UCSD-AML1 (cell line): Measurements from ENCODE around the gene ROR2.

Experiments
- DNase-seq: peaks from one replicate; lab custom pipeline; 2025; ENCODE audit not compliant: unreplicated experiment; lab: John Stamatoyannopoulos, UW

The ROR2 gene

DNA sequence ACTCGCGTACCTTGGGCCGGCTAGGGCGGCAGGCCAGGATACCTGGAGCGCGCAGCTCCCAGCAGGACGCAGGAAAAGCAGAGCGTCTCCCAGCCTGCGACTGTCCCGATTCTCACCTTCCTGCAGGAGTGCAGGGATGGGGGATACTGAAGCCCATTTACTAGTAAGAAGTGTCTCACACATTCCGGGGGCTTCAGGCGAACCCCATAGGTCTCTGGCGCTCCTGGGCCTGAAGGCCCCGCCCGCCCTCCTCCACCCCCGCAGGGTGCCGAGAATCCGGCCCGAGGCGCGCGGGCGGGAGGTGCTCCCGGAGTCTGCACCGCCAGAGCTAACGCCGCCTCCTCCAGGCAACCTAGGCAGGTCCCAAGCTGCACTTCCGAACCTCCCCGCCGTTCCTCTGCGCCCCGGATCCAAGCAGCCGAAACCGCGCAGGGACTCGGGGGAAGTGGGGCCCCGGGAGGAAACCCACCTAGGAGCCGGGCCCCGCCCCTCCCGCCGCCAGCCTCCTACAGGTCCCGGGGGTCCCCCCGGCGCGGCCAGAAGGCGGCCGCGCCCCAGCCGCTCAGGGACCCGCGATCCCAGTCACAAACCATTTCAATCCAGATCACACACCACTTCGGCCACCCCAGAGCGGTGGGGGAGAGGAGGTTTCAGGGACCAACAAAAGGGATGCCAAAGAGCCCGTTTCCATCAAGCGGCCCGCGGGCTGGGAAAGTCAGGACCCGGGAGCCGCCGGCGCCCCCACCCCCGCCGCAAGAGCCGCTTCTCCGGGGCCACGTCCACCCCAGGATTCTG is 1.2 kb downstream of the ROR2 start:
- DNase-seq, result no peak

DNA sequence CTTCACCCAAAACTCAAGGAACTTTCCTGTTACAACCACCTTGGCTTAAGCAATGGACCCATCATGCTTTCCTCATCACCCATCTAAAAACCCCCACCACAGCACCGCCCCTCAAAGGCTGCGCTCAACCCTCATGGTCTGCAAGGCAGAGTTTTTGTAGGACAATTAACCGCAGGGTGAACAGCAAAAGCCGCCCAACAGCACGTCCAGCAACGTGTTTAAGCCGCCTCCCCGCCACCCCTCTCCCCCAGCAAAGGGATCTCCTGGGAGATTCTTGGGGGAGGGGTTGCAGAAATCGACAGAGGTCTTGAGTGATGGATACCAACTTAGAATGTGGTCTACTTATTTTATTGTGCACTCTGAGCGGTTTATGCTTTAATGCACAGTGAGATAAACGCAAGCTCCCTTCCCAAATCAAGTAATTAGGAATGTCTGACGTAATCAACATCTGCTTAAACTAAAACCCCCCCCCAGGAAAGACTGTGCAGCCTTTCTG is 1.9 kb downstream of the ROR2 start:
- no peak for DNase-seq

DNA sequence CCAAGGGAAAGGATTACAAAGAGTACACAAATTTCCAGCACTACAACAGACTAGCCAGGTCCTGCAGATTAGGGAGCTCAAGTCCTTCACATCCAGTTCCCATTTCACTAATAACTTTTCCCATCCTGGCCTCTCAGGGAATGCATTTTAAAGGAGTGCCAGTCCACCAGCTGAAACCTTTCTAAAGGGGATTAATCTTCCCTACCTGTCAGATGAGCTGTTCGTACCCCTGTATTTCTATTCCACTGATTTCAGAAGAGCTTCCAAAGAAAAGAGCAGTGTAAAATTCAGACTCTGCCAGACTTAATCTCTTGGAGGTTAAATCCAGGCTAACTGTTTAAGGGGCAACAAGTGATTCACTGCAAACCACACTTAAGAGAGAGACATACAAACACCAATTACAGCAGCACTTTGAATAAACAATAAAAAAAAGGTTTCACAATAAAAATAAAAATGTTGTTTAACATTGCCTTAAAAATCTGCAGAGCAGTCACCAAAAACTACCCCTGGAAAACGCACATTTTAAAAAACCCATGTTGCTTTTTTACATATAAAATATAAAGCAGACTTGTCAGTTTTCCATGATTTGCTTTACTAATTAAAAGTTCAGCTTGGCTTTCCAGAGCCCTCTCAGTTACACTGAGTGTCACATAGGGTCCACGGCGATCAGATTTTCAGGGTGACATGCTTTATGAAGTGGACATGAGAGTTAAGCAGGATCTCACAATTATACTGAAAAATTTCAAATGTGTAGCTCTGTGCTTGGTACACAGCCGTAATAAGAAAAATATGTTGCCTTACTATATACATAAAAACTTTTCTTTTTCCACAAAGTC is 3.2 kb downstream of the ROR2 start:
- no peak for DNase-seq

DNA sequence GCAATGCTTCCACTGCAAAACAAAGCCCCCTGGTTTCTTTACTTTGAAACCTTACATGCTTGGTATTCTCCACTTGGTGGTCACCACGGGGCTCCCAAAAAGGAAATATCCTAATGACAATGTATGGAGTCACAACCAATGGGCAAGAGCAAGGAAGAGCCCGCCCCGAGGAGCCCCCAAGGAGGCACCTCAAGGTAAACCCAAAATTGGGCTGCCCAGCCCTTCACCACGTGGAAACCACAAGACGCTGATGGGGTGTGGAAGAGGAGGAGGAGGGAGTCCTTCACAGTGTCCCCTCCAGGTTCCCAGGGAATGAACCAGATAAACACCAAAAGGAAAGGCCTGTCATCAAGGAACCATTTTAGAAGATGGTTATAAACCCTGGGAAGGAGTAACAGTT is 3.8 kb downstream of the ROR2 start:
- DNase-seq, result no peak

GRCh38 chr9:91945277-91946085 is 4.5 kb downstream of the ROR2 start:
- DNase-seq, result no peak

- no peak for DNase-seq
Measured at GRCh38 chr9:91944711-91945110, 5.3 kb downstream of the ROR2 start.

DNA sequence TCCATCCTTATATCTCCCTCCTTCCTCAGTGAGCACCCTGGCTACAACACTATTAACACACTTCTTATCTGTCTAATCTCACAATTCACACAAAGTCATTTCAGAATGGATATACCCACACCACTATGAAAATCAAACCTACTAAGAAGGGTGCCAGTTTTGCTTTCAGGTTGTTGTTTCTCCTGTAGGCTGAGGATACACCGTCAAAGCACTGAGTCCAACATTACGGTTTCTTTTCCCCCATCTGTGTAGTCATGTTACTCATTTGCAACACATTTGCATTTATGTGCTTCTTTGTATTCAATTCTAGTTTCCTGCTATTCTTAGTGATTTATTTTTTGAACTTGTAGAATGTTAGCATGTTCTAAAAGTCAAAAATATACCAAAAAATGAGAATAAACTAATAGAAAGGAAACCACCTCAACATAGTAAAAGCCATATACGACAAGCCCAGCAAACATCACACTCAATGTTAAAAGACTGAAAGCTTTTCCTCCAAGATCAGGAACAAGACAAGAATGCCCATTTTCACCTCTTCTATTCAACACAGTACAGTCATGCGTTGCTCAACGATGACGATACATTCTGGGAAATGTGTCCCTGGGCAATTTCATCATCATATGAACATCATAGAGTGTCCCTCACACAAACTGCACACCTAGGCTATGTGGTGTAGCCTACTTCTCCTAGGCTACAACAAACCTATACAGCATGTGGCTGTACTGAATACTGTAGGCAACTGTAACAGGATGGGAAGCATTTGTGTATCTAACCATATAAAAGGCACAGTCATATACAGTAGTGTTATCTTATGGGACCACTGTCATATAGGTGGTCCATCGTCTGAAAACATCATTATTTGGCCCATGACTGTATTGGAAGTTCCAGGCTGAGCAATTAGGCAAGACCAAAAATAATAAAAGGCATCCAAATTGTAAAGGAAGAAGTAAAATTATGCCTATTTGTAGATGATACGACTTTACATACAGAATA is 6.3 kb downstream of the ROR2 start:
- DNase-seq, result no peak

DNA sequence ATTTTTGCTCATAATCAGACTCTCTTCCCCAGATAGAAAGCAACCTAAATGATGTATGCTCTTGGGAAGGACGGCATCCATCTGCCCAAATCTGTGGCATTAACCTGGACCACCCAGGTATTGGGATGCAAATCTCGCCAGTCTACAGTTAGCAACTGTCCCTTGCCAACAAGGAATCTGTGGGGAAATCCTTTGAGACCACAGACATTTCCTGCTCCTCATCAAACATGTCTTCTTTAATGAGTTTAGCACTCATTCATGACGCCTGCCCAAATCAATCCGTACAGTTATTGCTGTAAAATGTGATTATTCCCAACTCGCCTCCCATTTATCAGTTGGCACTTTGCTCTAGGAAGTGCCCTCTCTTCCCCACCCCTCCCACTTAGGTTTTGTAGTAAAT is 7.8 kb downstream of the ROR2 start:
- no peak for DNase-seq

DNA sequence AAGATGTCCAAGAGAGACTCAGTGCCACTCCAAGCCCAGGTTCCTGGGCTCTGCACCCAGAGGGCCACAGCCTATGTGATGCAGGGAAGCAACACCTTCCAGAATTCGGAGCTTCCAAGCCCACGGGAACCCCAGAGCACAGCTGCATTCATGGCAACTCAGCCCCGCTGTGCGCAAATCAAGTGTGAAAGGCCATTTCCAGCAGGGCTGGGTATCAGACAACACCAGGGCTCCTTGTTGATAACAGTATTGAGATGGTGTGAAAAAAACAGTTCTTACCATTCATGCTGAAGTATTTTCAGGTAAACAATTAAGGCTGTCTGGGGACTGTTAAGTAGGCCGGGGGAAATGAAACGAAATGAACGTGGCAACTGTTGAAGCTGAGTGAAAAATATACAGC is 10.1 kb downstream of the ROR2 start:
- no peak for DNase-seq

GRCh38 chr9:91937727-91938126 is 12.3 kb downstream of the ROR2 start:
- no peak for DNase-seq

DNA sequence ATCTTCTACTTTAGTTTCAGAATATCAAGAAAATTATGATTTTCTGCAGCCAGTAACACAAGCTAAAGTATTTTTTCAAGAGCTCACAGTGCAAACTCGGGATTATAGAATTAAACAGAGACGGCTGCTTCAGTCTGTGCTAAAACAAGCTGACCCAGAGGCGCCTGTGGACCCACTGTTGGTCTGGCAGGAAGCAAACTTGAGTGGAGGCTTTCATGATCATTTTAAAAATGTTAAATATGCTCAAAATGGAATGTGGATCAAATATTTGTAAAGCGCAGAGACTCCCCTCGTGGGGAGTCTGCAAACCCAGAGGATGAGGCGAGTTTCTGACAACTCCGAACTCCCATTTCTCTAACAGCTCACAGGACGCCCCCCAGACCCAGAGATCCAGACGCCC is 13.0 kb downstream of the ROR2 start:
- no peak for DNase-seq

DNA sequence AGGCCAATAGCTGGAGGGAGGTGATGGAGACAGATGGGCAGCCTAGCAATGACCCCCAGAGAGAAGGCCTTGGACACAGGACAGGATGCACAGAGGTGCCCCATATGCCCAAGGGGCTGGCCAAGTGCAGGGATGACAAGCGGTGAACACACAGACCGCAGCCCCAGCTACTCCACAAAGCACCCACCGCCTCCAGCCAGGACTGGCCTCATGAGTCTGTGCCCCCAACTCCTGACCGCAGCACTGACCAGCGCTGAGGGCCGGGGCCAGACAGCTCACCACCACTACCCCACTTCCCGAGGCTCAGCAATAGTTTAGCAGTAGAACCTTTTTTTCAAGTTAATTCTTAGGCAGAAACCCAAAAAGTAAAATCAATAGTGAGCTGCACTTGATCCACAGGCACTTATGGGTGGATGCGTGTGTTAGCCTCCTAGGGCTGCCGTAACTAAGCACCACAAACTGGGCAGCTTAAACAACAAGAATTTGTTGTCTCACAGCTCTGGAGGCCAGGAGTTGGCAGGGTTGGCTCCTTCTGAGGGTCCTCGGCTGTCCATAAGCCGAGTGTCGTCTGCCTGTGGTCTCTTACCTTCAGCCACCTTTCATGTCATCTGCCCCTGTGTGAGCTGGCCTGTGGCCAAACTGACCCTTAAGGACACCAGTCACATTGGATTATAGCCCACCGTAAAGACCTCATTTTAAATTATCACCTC is 14.1 kb downstream of the ROR2 start:
- no peak for DNase-seq

DNA sequence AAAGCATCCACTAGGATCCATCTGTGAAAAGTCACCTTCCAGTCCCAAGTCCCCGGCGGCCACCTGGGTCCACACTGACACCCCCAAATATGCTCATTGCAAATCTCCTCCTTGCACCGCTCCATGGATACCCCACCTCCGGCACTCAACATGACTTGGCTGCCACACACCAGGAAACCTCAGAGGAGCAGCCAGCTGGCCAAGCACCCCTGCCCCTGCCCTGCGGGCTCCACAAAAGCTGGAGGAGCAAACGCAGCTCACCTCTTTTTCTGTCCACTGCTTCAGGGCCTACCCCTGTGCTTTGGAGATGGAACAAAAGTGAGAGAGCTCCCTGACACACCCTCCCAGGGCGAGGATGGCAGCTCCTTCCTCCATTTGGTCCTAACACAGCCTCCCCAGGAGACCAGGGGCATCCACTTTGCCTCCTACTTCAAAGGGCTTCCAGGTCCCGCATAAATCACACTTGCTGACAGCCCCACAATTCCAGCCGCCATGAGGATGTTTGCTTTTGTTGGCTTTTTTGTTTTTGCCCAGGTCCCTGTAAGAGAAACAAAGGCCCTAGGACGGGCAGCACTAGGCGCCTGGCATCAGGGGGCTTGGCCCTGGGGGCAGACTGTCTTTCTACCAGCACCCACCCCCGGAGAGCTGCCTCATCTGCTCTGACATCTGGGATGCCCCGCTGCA is 14.8 kb downstream of the ROR2 start:
- no peak for DNase-seq

DNA sequence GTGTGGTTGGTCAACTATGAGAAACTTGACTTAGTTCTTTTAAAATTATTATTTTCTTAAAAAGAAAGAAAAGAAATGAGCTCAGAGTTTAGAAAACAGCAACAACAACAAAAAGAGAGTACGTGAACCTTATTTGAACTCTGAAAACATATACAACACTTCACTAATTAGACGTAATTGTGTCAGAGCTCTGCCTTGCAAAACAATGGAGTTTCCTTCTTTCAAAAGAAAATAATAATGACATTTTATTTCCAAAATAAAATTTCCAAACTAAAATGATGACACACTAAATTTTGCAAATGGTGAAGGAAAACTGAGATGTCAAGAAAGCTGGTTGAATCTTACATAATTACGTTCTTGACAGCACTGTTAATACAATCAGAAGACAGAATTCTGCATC is 15.4 kb downstream of the ROR2 start:
- DNase-seq, result no peak

GRCh38 chr9:91933556-91934352 is 16.3 kb downstream of the ROR2 start:
- DNase-seq, result no peak

GRCh38 chr9:91930475-91930874 is 19.6 kb downstream of the ROR2 start:
- no peak for DNase-seq

- no peak for DNase-seq
Measured at GRCh38 chr9:91929331-91929730, 20.7 kb downstream of the ROR2 start.

DNA sequence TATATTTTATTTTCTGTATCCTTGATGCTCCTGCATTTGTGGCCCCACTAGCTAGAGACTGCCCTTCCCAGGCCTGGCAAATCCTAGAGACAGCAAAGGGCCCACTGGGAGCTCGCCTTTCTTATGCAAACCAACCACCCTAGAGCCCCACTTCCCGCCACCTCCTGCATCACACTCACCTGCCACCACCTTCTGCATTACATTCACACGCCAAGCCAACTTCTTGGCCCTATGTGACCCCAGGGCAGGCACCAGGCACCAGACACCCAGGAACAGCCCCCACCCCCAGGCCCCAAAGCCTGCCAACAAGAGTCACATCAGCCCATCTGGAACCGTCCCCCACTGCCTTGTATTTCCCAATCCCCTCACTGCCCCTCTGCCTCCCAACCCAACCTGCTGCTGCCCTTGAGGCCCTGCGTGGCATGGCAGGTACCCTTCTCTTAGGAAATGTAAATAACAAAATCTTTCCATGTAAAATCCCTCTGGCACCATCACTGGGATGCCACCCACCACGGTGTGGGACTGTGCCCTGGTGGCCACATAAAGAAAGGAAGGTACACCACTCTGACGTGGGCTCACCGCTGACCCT is 22.0 kb downstream of the ROR2 start:
- DNase-seq, result no peak
